ENCODE results near the gene DUSP22.

The DUSP22 gene

DNA sequence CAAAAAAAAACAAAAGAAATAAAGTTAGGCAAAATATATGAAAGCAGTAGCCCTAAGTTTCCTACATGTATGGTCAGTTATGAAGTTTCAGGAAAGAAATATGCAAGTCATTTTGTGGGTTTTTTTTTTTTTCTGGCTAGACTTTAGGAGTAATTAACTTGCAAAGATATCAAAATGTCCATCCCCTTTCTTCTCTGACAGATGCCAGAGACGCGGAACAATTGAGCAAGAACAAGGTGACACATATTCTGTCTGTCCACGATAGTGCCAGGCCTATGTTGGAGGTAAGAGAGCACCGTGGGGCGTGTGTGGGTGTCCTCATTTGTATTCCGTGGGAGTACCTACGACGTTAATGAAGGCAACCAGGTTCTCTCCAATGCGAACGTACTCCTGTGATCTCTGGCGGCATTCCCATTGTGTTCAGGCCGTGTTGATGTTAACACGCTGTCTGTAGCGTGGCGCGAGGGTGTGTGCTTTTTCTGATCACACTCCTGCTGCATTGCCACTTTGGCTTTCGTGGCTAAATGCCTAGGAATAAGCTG, 19.5 kb downstream of the DUSP22 start:
- no peaks in the 10 kb centered on the region for H3K79me2 ChIP-seq (ENCODE audit: control insufficient read depth, insufficient read depth, low read length, unreplicated experiment)
- H2AFZ ChIP-seq (ENCODE audit: low read length, unreplicated experiment) = no peak overlapping the region
- no peaks in the 10 kb centered on the region for H3K27me3 ChIP-seq (ENCODE audit: insufficient read depth, low read length)
- no peak overlapping the region for H3K4me3 ChIP-seq (ENCODE audit: low read depth, low read length)
- H3K4me1 ChIP-seq (ENCODE audit: control insufficient read depth, insufficient read depth, low read length, unreplicated experiment) = no peaks in the 10 kb centered on the region
- no peak overlapping the region for H3K27ac ChIP-seq (ENCODE audit: low read depth, low read length)
- H3K36me3 ChIP-seq (ENCODE audit: insufficient read depth, low read length) = no peaks in the 10 kb centered on the region

DNA sequence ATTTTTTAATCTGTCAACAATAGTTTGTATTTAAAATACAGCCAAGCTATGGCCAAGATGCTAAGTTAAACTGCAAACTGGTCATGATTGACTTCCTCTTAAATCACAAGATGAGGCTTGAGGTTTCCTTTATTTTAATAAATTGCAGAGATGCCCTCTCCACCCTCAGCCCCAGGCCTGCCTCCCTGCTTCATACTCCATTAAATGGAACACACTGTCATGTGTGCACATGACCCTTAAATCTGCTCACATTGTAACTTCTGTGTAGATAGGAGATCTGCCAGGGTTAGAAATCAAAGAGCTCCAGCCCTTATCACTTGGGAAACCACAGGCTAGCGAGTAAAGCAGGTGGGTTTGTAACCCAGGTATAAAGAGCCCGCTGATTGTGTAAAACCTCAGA, 20.8 kb downstream of the DUSP22 start:
- Histone ChIP-seq H3K27me3 (ENCODE audit: insufficient read depth, low read length) (no peaks in the 10 kb centered on the region), H3K36me3 (ENCODE audit: insufficient read depth, low read length) (no peaks in the 10 kb centered on the region), H3K27ac (ENCODE audit: low read depth, low read length) (no peak overlapping the region), H3K4me3 (ENCODE audit: low read depth, low read length) (no peak overlapping the region), H3K4me1 (ENCODE audit: control insufficient read depth, insufficient read depth, low read length, unreplicated experiment) (no peaks in the 10 kb centered on the region), H3K79me2 (ENCODE audit: control insufficient read depth, insufficient read depth, low read length, unreplicated experiment) (no peaks in the 10 kb centered on the region), H2AFZ (ENCODE audit: low read length, unreplicated experiment) (no peak overlapping the region)

GRCh38 chr6:313917-314316, 21.6 kb downstream of the DUSP22 start:
- no peaks in the 10 kb centered on the region for H3K27me3 ChIP-seq (ENCODE audit: insufficient read depth, low read length)
- no peaks in the 10 kb centered on the region for H3K79me2 ChIP-seq (ENCODE audit: control insufficient read depth, insufficient read depth, low read length, unreplicated experiment)
- no peak overlapping the region for H3K4me3 ChIP-seq (ENCODE audit: low read depth, low read length)
- H3K36me3 ChIP-seq (ENCODE audit: insufficient read depth, low read length) = no peaks in the 10 kb centered on the region
- H3K4me1 ChIP-seq (ENCODE audit: control insufficient read depth, insufficient read depth, low read length, unreplicated experiment) = no peaks in the 10 kb centered on the region
- no peak overlapping the region for H3K27ac ChIP-seq (ENCODE audit: low read depth, low read length)
- H2AFZ ChIP-seq (ENCODE audit: low read length, unreplicated experiment) = no peak overlapping the region

- H2AFZ ChIP-seq (ENCODE audit: low read length, unreplicated experiment) = no peak overlapping the region
- H3K4me1 ChIP-seq (ENCODE audit: control insufficient read depth, insufficient read depth, low read length, unreplicated experiment) = no peaks in the 10 kb centered on the region
- H3K27me3 ChIP-seq (ENCODE audit: insufficient read depth, low read length) = no peaks in the 10 kb centered on the region
- no peak overlapping the region for H3K27ac ChIP-seq (ENCODE audit: low read depth, low read length)
- no peaks in the 10 kb centered on the region for H3K79me2 ChIP-seq (ENCODE audit: control insufficient read depth, insufficient read depth, low read length, unreplicated experiment)
- H3K36me3 ChIP-seq (ENCODE audit: insufficient read depth, low read length) = no peaks in the 10 kb centered on the region
- no peak overlapping the region for H3K4me3 ChIP-seq (ENCODE audit: low read depth, low read length)
Observed at GRCh38 chr6:314377-314776, 22.1 kb downstream of the DUSP22 start.

DNA sequence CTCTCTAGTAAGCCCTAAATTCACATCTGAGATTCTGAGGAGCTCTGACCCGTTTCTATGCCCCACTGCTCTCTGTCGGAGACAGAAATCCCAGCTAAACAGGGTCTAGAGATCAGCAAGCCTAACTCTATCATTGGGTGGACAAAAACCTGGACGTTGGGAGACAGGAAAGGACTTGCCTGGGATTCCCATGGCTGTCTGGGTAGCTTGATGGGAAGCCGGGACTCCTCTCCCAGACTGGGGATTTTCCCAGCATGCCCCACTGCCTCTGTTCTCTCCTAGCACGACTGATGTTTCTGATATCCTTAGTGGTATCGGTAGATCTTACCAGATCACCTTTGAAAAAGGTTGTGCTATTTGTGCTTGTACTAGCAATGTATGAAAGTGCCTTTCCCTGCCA, 22.9 kb downstream of the DUSP22 start:
- Histone ChIP-seq H3K4me3 (ENCODE audit: low read depth, low read length) (no peak overlapping the region), H3K79me2 (ENCODE audit: control insufficient read depth, insufficient read depth, low read length, unreplicated experiment) (no peaks in the 10 kb centered on the region), H3K27me3 (ENCODE audit: insufficient read depth, low read length) (no peaks in the 10 kb centered on the region), H3K27ac (ENCODE audit: low read depth, low read length) (no peak overlapping the region), H2AFZ (ENCODE audit: low read length, unreplicated experiment) (no peak overlapping the region), H3K36me3 (ENCODE audit: insufficient read depth, low read length) (no peaks in the 10 kb centered on the region), H3K4me1 (ENCODE audit: control insufficient read depth, insufficient read depth, low read length, unreplicated experiment) (no peaks in the 10 kb centered on the region)

DNA sequence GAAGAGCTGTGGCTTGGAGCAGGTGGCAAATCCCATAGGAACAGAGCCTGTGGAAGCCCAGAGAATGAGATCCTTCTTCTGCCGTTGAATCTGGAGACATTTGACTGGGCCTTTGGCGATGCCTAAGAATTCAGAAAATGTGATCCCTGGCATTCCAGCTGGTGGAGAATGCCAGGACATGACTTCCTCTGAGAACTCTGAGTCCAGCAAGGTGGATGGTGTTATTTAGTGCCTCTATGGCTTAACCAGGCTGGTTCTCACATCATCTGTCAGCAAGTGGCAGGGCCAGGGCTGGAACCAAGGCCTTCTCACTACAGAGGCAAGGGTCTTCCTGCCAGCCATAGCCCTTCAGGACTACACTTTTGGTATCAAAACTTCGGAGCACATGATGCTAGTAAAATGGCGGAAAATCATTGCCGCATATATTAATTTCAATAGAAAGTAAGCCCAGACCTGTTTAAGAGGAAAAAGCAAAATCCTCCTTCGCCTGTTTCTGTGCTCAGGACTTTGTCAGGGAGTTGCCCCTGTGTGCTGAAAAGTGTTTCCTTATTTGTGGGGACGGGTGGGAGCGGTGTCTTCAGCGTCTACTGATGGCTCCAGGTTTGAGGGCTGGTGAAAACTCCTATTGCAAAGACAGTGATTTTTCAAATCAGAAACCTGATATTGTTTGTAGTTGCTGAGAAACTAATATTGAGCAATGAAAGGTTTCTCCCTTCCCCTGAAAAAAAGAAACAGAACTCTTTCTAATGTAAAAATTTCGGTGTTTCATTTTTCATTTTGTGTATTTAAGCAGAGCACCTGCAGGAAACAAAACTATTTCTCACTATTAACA, 23.9 kb downstream of the DUSP22 start:
- Histone ChIP-seq H3K27me3 (ENCODE audit: insufficient read depth, low read length) (no peaks in the 10 kb centered on the region), H3K36me3 (ENCODE audit: insufficient read depth, low read length) (no peaks in the 10 kb centered on the region), H3K27ac (ENCODE audit: low read depth, low read length) (no peak overlapping the region), H3K4me3 (ENCODE audit: low read depth, low read length) (no peak overlapping the region), H2AFZ (ENCODE audit: low read length, unreplicated experiment) (no peak overlapping the region), H3K79me2 (ENCODE audit: control insufficient read depth, insufficient read depth, low read length, unreplicated experiment) (no peaks in the 10 kb centered on the region), H3K4me1 (ENCODE audit: control insufficient read depth, insufficient read depth, low read length, unreplicated experiment) (no peaks in the 10 kb centered on the region)

DNA sequence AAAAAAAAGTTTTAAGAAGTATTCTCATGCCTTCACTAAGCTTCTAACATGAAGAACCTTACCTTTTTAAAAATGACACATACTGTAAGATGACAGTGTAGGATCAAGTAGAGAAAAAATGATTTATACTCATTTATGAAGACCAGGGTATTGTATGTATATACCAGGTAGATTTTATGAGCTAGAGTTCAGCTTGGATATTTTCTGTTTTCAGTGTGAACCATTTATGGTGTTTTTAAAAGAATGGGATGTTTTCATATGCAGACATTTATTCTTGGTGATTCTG, 24.4 kb downstream of the DUSP22 start:
- H3K36me3 ChIP-seq (ENCODE audit: insufficient read depth, low read length) = no peaks in the 10 kb centered on the region
- no peak overlapping the region for H3K4me3 ChIP-seq (ENCODE audit: low read depth, low read length)
- H2AFZ ChIP-seq (ENCODE audit: low read length, unreplicated experiment) = no peak overlapping the region
- no peaks in the 10 kb centered on the region for H3K79me2 ChIP-seq (ENCODE audit: control insufficient read depth, insufficient read depth, low read length, unreplicated experiment)
- no peaks in the 10 kb centered on the region for H3K27me3 ChIP-seq (ENCODE audit: insufficient read depth, low read length)
- no peaks in the 10 kb centered on the region for H3K4me1 ChIP-seq (ENCODE audit: control insufficient read depth, insufficient read depth, low read length, unreplicated experiment)
- no peak overlapping the region for H3K27ac ChIP-seq (ENCODE audit: low read depth, low read length)

GRCh38 chr6:317060-317447, 24.8 kb downstream of the DUSP22 start:
- Histone ChIP-seq H3K4me1 (ENCODE audit: control insufficient read depth, insufficient read depth, low read length, unreplicated experiment) (no peaks in the 10 kb centered on the region), H3K4me3 (ENCODE audit: low read depth, low read length) (no peak overlapping the region), H2AFZ (ENCODE audit: low read length, unreplicated experiment) (no peak overlapping the region), H3K36me3 (ENCODE audit: insufficient read depth, low read length) (no peaks in the 10 kb centered on the region), H3K79me2 (ENCODE audit: control insufficient read depth, insufficient read depth, low read length, unreplicated experiment) (no peaks in the 10 kb centered on the region), H3K27ac (ENCODE audit: low read depth, low read length) (no peak overlapping the region), H3K27me3 (ENCODE audit: insufficient read depth, low read length) (no peaks in the 10 kb centered on the region)

GRCh38 chr6:317448-318144, 25.3 kb downstream of the DUSP22 start:
- no peak overlapping the region for H3K4me3 ChIP-seq (ENCODE audit: low read depth, low read length)
- no peak overlapping the region for H2AFZ ChIP-seq (ENCODE audit: low read length, unreplicated experiment)
- no peak overlapping the region for H3K27ac ChIP-seq (ENCODE audit: low read depth, low read length)
- H3K36me3 ChIP-seq (ENCODE audit: insufficient read depth, low read length) = no peaks in the 10 kb centered on the region
- no peaks in the 10 kb centered on the region for H3K79me2 ChIP-seq (ENCODE audit: control insufficient read depth, insufficient read depth, low read length, unreplicated experiment)
- H3K4me1 ChIP-seq (ENCODE audit: control insufficient read depth, insufficient read depth, low read length, unreplicated experiment) = no peaks in the 10 kb centered on the region
- no peaks in the 10 kb centered on the region for H3K27me3 ChIP-seq (ENCODE audit: insufficient read depth, low read length)

- H3K27ac ChIP-seq (ENCODE audit: low read depth, low read length) = no peak overlapping the region
- no peaks in the 10 kb centered on the region for H3K4me1 ChIP-seq (ENCODE audit: control insufficient read depth, insufficient read depth, low read length, unreplicated experiment)
- H3K79me2 ChIP-seq (ENCODE audit: control insufficient read depth, insufficient read depth, low read length, unreplicated experiment) = no peaks in the 10 kb centered on the region
Observed at GRCh38 chr6:318243-318890, 26.1 kb downstream of the DUSP22 start.

More at GRCh38 chr6:318243-318890, 26.1 kb downstream of the DUSP22 start:
- no peak overlapping the region for H2AFZ ChIP-seq (ENCODE audit: low read length, unreplicated experiment)
- no peaks in the 10 kb centered on the region for H3K36me3 ChIP-seq (ENCODE audit: insufficient read depth, low read length)
- H3K27me3 ChIP-seq (ENCODE audit: insufficient read depth, low read length) = no peaks in the 10 kb centered on the region
- no peak overlapping the region for H3K4me3 ChIP-seq (ENCODE audit: low read depth, low read length)

Data from ACC112 (cell line).